ENCODE results near the gene TMEM267. TPM values are rescaled to one million over a fixed set of nuclear protein-coding genes. Genes with fewer than 3 reads are reported as not detected.

Gene TMEM267
- total and polyA plus RNA-seq, 10 of the 15 experiments (the other 5 are each of a cell fraction or from before 2014, with no cell fraction given), result 7.7 to 37.3 (median 13.3) TPM

- in situ Hi-C loops (cut with MboI) (no loop called here), intact Hi-C loops (cut with micrococcal nuclease; ENCODE audit: unreplicated experiment) (no loop called here)
- peak overlapping the region; percentile 63 for H2AFZ ChIP-seq (ENCODE audit: control insufficient read depth, low read depth, low read length)
- peak; percentile 89 for ATAC-seq
- no peak overlapping the region for H3K4me3 ChIP-seq
- no peak overlapping the region for H3K27ac ChIP-seq (ENCODE audit: control insufficient read depth, insufficient read depth)
- SMC1A ChIA-PET (ENCODE audit: uncharacterized antibody, unreplicated experiment), result interaction anchor here (0.6 to 3.4 kb wide), 2 partner anchors 12 to 16 kb away, joined by 3 to 20 read pairs; partner anchors contain the start of gene TMEM267
- peak overlapping the region; percentile 22; the same call in 1 of the 2 replicates for H3K4me2 ChIP-seq (ENCODE audit: control insufficient read depth, insufficient read depth)
- H3K9me3 ChIP-seq (replicated peaks; ENCODE audit: control insufficient read depth, insufficient read depth, low read length), result no peaks in the 10 kb centered on the region
- FAIRE-seq, result no peak
- no peaks in the 10 kb centered on the region for H3K4me1 ChIP-seq (ENCODE audit: control insufficient read depth, insufficient read depth, low read length)
- no peaks in the 10 kb centered on the region for H3K79me2 ChIP-seq (ENCODE audit: control insufficient read depth, insufficient read depth, low read length)
- POLR2A ChIA-PET, result interaction anchor here (3.5 kb wide), 1 partner anchor 13 kb away, joined by 16 read pairs; the partner anchor contains the start of gene TMEM267
- BruUV-seq (replicated peaks), result no TSS peak
- CTCF ChIA-PET, result interaction anchor here (1.3 to 2.2 kb wide), 4 partner anchors 12 to 112 kb away, joined by 4 to 7 read pairs (median 5); partner anchors contain the start of gene TMEM267
- H4K20me1 ChIP-seq (ENCODE audit: control insufficient read depth, insufficient read depth), result no peaks in the 10 kb centered on the region
- 90% methylated on average over 5 of the region's 5 CpGs for WGBS (ENCODE audit: insufficient coverage, insufficient replicate concordance, low lambda C conversion rate, missing lambda C conversion rate)
- DNase-seq (ENCODE audit: low read depth, low spot score), result no peak
- no peaks in the 10 kb centered on the region for H3K27me3 ChIP-seq (replicated peaks in 1 of 2; ENCODE audit: control insufficient read depth in 2 of 2, insufficient read depth in 2 of 2, low read length in 1 of 2)
- H3K36me3 ChIP-seq (ENCODE audit: control insufficient read depth in 2 of 2, insufficient read depth in 2 of 2, low read length in 1 of 2), result no peaks in the 10 kb centered on the region
- RAD21 ChIA-PET (ENCODE audit: unreplicated experiment), result interaction anchor here (2.2 kb wide), 1 partner anchor 13 kb away, joined by 16 read pairs; the partner anchor contains the start of gene TMEM267
- TF ChIP-seq KAT2A (conservative IDR thresholded peaks at IDR 0.05; ENCODE audit: control insufficient read depth, low read depth, low read length), result no peak
- no peak for TF ChIP-seq POU2F2 (IDR thresholded peaks at IDR 0.05; ENCODE audit: borderline replicate concordance, low read depth, low read length)
- TF ChIP-seq JUND (IDR thresholded peaks at IDR 0.05; ENCODE audit: low read depth, low read length), result no peak
- no peak for TF ChIP-seq RUNX3 (IDR thresholded peaks at IDR 0.05; ENCODE audit: low read length)
- no peak for TF ChIP-seq BCL11A (IDR thresholded peaks at IDR 0.05; ENCODE audit: low read depth, low read length)
- TF ChIP-seq ZNF384 (IDR thresholded peaks at IDR 0.05; ENCODE audit: borderline replicate concordance, low read depth, low read length), result no peak
- no peak for TF ChIP-seq FOS (IDR thresholded peaks at IDR 0.05; ENCODE audit: borderline replicate concordance, extremely low read depth, insufficient read length)
- TF ChIP-seq SUZ12 (IDR thresholded peaks at IDR 0.05; ENCODE audit: unreplicated experiment), result no peak
- H3K9ac ChIP-seq (ENCODE audit: control insufficient read depth, insufficient read depth, low read length), result no peak overlapping the region
Observed at GRCh38 chr5:43497311-43498104, 13.8 kb upstream of the TMEM267 start.

Data from GM12878 (cell line).